AG10803 (cell line): ENCODE results near the gene JAML.
A peak's percentile ranks its signal among the peaks of the same experiment; 100 is the strongest.
"Not testable (repeated sequence)": the region's sequence is repeated elsewhere in the genome, so short reads cannot be mapped to it uniquely, and the experiment has no call there.

Source experiments
- DNase-seq: peaks from one replicate; pipeline ENCODE4 v3.0.0; 2010; ENCODE audit warnings: low read depth
- H3K4me3 ChIP-seq: 2 replicates; pipeline ENCODE4 v1.5.1; 2011; ENCODE audit warnings: mild to moderate bottlenecking, low read length, control low read depth
- TF ChIP-seq, protein P1 (sequence below): conservative IDR thresholded peaks from 2 replicates; pipeline ENCODE4 v1.5.1; 2011; ENCODE audit warnings: mild to moderate bottlenecking, low read length, control low read depth, inconsistent platforms

JAML gene

DNA sequence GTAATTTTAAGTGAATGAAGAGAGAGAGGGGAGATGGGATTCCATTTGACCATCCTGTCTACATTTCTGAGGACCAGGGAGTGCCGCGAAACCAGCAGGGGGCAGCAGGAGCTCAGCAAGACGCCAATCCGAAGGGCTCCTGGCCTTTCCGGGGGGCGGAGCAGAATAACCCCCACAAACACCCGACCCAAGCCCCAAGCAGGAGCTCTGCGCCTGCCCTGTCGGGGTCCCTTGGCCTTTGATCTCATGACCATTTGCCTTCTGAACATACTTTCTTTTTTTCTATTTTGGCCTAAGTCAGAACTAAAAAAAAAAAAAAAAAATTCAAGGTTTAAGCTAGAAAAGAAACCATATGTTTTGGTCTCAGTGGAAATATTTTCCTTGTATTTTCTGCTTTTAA lies 26.4 kb downstream of the JAML start:
- DNase-seq: peak; percentile 50
- no peak overlapping the region for H3K4me3 ChIP-seq
- TF ChIP-seq, protein P1, sequence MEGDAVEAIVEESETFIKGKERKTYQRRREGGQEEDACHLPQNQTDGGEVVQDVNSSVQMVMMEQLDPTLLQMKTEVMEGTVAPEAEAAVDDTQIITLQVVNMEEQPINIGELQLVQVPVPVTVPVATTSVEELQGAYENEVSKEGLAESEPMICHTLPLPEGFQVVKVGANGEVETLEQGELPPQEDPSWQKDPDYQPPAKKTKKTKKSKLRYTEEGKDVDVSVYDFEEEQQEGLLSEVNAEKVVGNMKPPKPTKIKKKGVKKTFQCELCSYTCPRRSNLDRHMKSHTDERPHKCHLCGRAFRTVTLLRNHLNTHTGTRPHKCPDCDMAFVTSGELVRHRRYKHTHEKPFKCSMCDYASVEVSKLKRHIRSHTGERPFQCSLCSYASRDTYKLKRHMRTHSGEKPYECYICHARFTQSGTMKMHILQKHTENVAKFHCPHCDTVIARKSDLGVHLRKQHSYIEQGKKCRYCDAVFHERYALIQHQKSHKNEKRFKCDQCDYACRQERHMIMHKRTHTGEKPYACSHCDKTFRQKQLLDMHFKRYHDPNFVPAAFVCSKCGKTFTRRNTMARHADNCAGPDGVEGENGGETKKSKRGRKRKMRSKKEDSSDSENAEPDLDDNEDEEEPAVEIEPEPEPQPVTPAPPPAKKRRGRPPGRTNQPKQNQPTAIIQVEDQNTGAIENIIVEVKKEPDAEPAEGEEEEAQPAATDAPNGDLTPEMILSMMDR: peak; percentile 85

DNA sequence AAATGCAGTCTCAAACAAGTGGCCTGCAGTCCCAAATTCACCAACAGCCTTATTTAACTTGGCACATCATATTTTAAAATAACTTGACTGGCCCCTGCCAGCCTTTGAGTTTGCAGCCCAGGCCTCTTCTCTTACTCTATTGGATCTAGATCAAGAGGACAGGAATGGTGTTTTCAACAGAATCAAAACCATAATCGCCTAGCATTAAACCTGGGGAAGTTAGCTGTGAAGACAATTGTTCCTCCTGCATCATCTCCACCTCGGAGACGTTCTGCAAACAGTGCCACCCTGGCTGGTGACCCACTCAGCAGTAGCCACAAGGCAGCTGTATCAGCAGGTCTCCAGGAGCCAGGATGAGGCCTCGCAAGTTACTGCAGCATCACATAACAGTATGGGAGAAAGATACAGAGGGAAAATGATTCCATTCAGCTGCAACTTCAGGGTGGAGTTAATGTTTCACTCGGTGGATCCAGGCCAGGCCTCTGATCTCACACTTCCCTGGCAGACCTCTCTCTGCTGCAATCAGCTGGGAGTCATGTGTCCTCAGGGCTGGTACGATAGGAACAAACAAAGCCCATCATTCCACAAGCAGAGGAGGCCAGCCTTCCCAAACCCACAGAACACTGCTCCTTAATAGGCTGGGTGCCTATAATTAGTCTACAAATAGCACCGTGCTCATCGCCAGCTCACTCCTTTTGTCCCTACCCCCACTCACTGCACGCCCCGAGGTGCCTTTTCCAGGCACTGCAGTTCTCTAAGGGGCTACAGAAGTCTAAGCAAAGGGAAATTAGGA lies 29.8 kb downstream of the JAML start:
- peak; percentile 74 for DNase-seq
- H3K4me3 ChIP-seq: no peak overlapping the region
- TF ChIP-seq, protein P1: no peak

DNA sequence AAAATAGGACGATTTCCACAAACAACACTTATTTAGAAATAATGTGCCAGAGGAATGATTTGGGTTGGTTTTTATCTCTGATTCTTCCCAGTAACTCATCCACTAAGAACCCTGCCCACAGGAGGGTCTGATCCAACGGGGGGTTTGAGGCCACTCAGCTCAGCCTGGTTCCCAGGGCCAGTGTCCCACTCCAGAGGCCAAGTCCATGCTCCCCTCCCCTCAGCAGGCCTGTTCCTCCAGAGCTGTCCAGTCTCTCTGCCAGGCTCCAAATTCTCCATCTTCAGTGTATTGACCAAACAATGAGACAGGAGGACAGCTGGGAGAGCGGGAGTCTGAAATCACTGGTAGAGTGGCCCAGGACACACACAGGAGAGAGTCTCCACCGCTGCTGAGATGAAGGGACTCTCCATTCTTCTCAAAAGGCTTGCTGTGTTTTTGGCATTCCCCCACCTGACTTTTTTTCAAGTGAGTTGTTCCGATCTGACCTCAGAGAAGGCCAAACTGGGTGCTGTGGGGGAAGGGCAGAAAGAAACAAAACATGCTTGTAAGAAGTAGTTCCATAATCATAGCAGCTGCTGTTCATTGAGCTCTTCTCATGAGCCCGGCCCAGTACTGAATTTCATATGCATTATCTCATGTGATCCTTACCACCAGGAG lies 30.8 kb downstream of the JAML start:
- no peak overlapping the region for H3K4me3 ChIP-seq
- TF ChIP-seq, protein P1: no peak
- no peak for DNase-seq

DNA sequence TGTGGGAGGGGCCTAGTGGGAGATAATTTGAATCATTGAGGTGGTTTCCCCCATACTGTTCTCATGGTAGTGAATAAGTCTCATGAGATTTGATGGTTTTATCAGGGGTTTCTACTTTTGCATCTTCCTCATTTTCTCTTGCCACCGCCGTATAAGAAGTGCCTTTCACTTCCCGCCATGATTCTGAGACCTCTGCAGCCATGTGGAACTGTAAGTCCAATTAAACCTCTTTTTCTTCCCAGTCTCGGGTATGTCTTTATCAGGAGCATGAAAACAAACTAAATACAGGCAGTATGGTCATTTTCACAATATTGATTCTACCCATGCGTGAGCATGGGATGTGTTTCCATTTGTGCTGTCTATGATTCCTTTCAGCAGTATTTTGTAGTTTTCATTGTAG lies 32.0 kb downstream of the JAML start:
- not testable (repeated sequence) for H3K4me3 ChIP-seq, DNase-seq

DNA sequence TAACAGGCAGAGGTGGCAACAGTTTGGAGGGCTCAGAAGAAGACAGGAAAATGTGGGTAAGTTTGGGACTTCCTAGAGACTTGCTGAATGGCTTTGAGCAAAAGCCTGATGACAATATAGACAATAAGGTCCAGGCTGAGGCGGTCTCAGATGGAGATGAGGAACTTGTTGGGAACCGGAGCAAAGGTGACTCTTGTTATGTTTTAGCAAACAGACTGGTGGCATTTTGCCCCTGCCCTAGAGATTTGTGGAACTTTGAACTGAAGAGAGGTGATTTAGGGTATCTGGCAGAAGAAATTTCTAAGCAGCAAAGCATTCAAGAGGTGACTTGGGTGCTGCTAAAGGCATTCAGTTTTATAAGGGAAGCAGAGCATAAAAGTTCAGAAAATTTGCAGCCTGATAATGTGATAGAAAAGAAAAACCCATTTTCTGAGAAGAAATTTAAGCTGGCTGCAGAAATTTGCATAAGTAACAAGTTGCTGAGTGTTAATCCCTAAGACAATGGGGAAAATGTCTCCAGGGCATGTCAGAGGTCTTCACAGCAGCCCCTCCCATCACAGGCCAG lies 33.8 kb downstream of the JAML start:
- not testable (repeated sequence) for DNase-seq, H3K4me3 ChIP-seq

DNA sequence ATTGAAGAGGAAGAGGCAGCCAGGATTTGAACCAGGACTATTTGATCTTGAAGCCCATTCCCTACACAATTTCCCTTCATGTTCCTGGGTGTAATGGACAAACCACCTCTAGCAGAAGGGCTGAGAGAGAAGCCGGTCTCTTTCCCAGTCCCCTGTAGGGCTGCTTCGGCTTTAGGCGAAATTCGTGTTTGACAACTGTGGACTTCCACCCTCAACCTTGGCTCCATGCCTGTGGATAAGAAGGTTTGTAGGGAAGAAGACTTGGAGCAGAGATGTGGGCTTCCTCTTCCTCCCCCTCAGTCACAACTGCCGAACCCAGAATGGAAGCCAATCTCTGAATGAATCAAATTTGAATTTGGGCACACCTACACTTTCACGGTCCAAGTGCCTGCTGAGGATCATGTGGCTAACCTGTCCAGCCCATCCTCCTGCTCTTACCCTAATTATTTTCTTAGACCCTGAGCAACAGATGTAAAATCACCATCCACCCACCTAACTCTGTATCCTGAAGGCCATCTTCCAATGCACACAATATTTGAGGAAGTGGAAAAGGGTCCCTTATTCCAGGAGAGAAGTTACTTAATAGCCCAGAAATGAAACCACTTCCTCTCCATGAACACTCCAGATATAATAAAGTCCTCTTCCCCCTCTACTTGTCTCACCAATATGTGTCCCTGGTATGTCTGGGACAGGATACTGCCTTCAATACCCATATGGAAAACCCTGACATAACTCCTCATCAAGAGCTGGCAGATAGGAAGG lies 38.3 kb downstream of the JAML start:
- no peak for DNase-seq
- H3K4me3 ChIP-seq: no peak overlapping the region
- TF ChIP-seq, protein P1: no peak

DNA sequence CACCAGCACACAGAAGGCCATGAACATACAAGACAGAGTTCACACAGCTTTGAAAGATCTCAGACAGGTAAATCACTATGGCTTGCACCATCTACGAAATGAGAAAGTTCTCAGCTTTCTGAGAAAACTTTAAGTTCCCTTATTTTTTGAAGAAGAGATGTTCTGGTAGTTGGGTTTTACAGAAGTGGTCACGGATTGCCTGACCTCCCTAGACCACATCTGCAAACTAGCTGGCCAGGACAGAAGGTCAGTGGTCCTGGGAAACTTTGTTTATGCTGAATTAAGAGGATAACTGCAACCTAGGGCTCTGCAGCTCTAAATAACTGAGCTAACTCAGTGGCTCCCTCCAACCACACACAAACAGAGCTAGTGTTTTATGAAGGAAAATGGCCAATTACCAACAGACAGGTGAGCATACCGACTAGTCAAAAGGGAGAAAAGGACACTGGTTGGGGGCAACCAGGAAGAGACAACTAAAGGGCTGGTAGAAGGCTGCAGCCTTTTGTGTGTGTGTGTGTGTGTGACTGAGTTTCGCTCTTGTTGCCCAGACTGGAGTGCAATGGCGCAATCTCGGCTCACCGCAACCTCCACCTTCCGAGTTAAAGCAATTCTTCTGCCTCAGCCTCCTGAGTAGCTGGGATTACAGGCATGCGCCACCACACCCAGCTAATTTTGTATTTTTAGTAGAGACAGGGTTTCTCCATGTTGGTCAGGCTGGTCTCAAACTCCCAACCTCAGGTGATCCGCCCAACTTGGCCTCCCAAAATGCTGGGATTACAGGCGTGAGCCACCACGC lies 39.8 kb downstream of the JAML start:
- TF ChIP-seq, protein P1: no peak
- H3K4me3 ChIP-seq: no peak overlapping the region
- no peak for DNase-seq

DNA sequence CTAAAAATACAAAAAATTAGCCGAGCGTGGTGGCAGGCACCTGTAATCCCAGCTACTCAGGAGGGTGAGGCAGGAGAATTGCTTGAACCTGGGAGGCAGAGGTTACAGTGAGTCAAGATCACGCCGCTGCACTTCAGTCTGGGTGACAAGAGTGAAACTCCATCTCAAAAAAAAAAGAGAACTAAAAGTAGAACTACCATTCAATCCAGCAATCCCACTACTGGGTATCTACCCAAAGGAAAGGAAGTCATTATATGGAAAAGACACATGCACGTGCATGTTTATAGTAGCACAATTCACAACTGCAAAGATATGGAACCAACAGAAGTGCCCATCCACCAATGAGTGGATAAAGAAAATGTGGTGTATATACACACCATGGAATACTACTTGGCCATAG lies 41.1 kb downstream of the JAML start:
- not testable (repeated sequence) for DNase-seq, H3K4me3 ChIP-seq
